ENCODE data around the gene JAKMIP3. TPM values are rescaled to one million over a fixed set of nuclear protein-coding genes. Genes with fewer than 3 reads are reported as not detected.

Gene JAKMIP3
- total and polyA plus RNA-seq, 9 of the 15 experiments (the other 6 are each of a cell fraction or from before 2014, with no cell fraction given) = 0.04 TPM; not detected in 8

DNA sequence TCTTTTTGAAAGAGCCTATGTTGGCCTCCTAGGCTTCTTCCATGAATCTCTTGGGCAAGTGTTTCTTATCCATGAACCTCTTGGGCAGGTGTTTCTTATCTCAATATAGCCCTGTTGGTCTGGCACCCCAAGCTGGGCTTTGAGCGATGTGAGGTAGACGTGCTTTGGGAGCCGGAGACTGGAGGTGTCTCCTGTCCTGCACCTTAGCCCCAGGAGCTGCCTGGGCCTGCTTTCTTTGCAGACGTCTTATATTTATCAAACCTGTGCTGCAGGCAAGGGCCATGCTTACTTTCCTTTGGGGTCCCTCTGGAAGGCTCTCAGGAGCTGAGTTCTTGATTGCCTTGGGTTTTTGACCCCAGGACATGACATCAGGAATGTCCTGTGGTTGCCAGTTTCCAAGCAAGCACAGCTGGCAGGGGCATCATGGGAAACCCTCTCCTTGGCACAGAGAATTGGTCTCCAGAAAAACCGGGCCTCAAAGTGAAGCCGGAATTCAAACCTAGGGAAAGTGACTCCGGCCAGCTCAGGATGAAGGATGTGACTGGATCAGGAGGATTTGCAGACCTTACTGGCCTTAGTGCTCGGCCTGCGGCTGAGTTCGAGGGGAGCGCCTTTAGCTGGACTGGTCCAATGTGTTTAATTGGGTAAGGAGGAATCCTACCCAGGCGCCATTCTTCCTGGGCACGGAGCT is 2.8 kb downstream of the JAKMIP3 start:
- Histone ChIP-seq H3K27me3 (ENCODE audit: control insufficient read depth in 2 of 2, insufficient read depth in 2 of 2, low read length in 2 of 2) (peaks cover 5 to 65% of the 10 kb centered on the region in 2 experiments), H3K27ac (ENCODE audit: extremely low read depth, low read depth, low read length) (no peak overlapping the region), H3K4me2 (ENCODE audit: insufficient read depth, low read length) (no peak overlapping the region), H2AFZ (ENCODE audit: low read depth, low read length) (no peak overlapping the region), H3K79me2 (ENCODE audit: control insufficient read depth, insufficient read depth, low read length) (no peaks in the 10 kb centered on the region), H3K9me3 (replicated peaks; ENCODE audit: control insufficient read depth, insufficient read depth, low read depth, low read length) (no peaks in the 10 kb centered on the region), H3K36me3 (ENCODE audit: control insufficient read depth, insufficient read depth, low read length) (no peaks in the 10 kb centered on the region), H3K9ac (ENCODE audit: insufficient read depth in 1 of 2, low read depth in 2 of 2, low read length in 2 of 2) (no peak overlapping the region), H3K9me1 (ENCODE audit: control insufficient read depth, insufficient read depth, low read length) (no peaks in the 10 kb centered on the region), H3K4me3 (no peak overlapping the region), H4K20me1 (replicated peaks; ENCODE audit: control insufficient read depth, insufficient read depth, low read length) (no peaks in the 10 kb centered on the region), H3K4me1 (replicated peaks in 1 of 2; ENCODE audit: control insufficient read depth in 2 of 2, insufficient read depth in 2 of 2, low read length in 2 of 2) (peaks cover 0 to 13% of the 10 kb centered on the region in 2 experiments; a peak in 2 of 5 replicates)
- BruUV-seq (replicated peaks) = no TSS peak
- ChIA-PET CTCF (ENCODE audit: low intra/inter-chr PET ratio) (no interaction called here), POLR2A (no interaction called here)
- 5% methylated on average over 12 of the region's 13 CpGs for WGBS (ENCODE audit: insufficient coverage, low coverage, missing lambda C conversion rate)
- intact Hi-C loops (cut with micrococcal nuclease) = no loop called here
- in situ Hi-C loops (cut with MboI) = no loop called here
- TF ChIP-seq HNRNPK (IDR thresholded peaks at IDR 0.05; ENCODE audit: low read depth, low read length, poor library complexity, severe bottlenecking) = no peak
- no peak for TF ChIP-seq BRF2 (IDR thresholded peaks at IDR 0.05; ENCODE audit: borderline replicate concordance, insufficient read depth, insufficient read length)
- TF ChIP-seq ZNF668 (CRISPR knock-in tag; IDR thresholded peaks at IDR 0.05) = no peak
- no peak for TF ChIP-seq NCOR1 (IDR thresholded peaks at IDR 0.05)
- TF ChIP-seq ATF7 (IDR thresholded peaks at IDR 0.05) = no peak
- no peak for TF ChIP-seq ERF (CRISPR knock-in tag; IDR thresholded peaks at IDR 0.05)
- TF ChIP-seq NFE2 (IDR thresholded peaks at IDR 0.05; ENCODE audit: low read depth) = no peak
- no peak for TF ChIP-seq ZNF124 (CRISPR knock-in tag; IDR thresholded peaks at IDR 0.05)
- TF ChIP-seq KLF16 (IDR thresholded peaks at IDR 0.05) = no peak
- no peak for TF ChIP-seq LEF1 (IDR thresholded peaks at IDR 0.05)
- no peak for TF ChIP-seq LARP7 (IDR thresholded peaks at IDR 0.05)
- TF ChIP-seq TFE3 (CRISPR knock-in tag; IDR thresholded peaks at IDR 0.05) = no peak
- TF ChIP-seq ZNF174 (CRISPR knock-in tag; IDR thresholded peaks at IDR 0.05) = no peak
- DNase-seq (ENCODE audit: extremely low read depth in 1 of 4, low spot score in 3 of 4) (no peak), ATAC-seq (no peak), FAIRE-seq (no peak)

Measured in K562 (cell line).